ENCODE results near the gene MYCBP. TPM values are rescaled to one million over a fixed set of nuclear protein-coding genes. Genes with fewer than 3 reads are reported as not detected.
"Not testable (repeated sequence)": the region's sequence is repeated elsewhere in the genome, so short reads cannot be mapped to it uniquely, and the experiment has no call there.

Gene MYCBP
- 14.1 TPM for total RNA-seq
- long read RNA-seq, transcript MYCBP-201 (5 exons, 2,818 nt): major isoform, 12 of 12 reads
- long read RNA-seq, partial matches to known transcripts: 0 of 12 reads
- long read RNA-seq, other reads (novel, unspliced or antisense): 0 of 12 reads

- intact Hi-C loops (cut with DNase I): no loop called here
- DNase-seq (peak; percentile 97), ATAC-seq (ENCODE audit: poor library complexity) (peak; percentile 99)
Measured at GRCh38 chr1:38873027-38873969, at the start of gene MYCBP. MYCBP (minus strand) TSS chr1:38873348; CDS start chr1:38873305, 43 bp downstream.

GRCh38 chr1:38919130-38919529 is 46.0 kb upstream of the MYCBP start:
- no peak for ATAC-seq (ENCODE audit: poor library complexity)
- intact Hi-C loops (cut with DNase I): no loop called here
- no peak for DNase-seq

- ATAC-seq (ENCODE audit: poor library complexity): no peak
- DNase-seq: no peak
- intact Hi-C loops (cut with DNase I): no loop called here
Measured at GRCh38 chr1:38918568-38918967, 45.4 kb upstream of the MYCBP start.

- DNase-seq (no peak), ATAC-seq (ENCODE audit: poor library complexity) (no peak)
- intact Hi-C loops (cut with DNase I): no loop called here
Measured at GRCh38 chr1:38917772-38918171, 44.6 kb upstream of the MYCBP start.

- intact Hi-C loops (cut with DNase I): no loop called here
- DNase-seq: no peak
- no peak for ATAC-seq (ENCODE audit: poor library complexity)
Measured at GRCh38 chr1:38917337-38917736, 44.2 kb upstream of the MYCBP start.

GRCh38 chr1:38915352-38915948 is 42.3 kb upstream of the MYCBP start:
- no peak for DNase-seq
- intact Hi-C loops (cut with DNase I): no loop called here
- no peak for ATAC-seq (ENCODE audit: poor library complexity)

- DNase-seq; ATAC-seq (ENCODE audit: poor library complexity); intact Hi-C loops (cut with DNase I): not testable (repeated sequence)
Measured at GRCh38 chr1:38914908-38915307, 41.8 kb upstream of the MYCBP start.

- no peak for ATAC-seq (ENCODE audit: poor library complexity)
Measured at GRCh38 chr1:38908821-38909220, 35.7 kb upstream of the MYCBP start.

GRCh38 chr1:38905985-38906384 is 32.8 kb upstream of the MYCBP start:
- ATAC-seq (ENCODE audit: poor library complexity) (no peak), DNase-seq (no peak)
- intact Hi-C loops (cut with DNase I): no loop called here

More at GRCh38 chr1:38908821-38909220, 35.7 kb upstream of the MYCBP start:
- intact Hi-C loops (cut with DNase I): no loop called here
- DNase-seq: no peak

GRCh38 chr1:38899560-38899959 is 26.4 kb upstream of the MYCBP start:
- intact Hi-C loops (cut with DNase I): no loop called here
- ATAC-seq (ENCODE audit: poor library complexity) (peak; percentile 45), DNase-seq (no peak)

GRCh38 chr1:38898653-38899230 is 25.6 kb upstream of the MYCBP start:
- no peak for DNase-seq
- intact Hi-C loops (cut with DNase I): no loop called here
- no peak for ATAC-seq (ENCODE audit: poor library complexity)

- DNase-seq: no peak
- intact Hi-C loops (cut with DNase I): no loop called here
- ATAC-seq (ENCODE audit: poor library complexity): no peak
Measured at GRCh38 chr1:38896169-38896568, 23.0 kb upstream of the MYCBP start.

GRCh38 chr1:38892976-38893375 is 19.8 kb upstream of the MYCBP start:
- intact Hi-C loops (cut with DNase I): no loop called here
- ATAC-seq (ENCODE audit: poor library complexity) (no peak), DNase-seq (no peak)

GRCh38 chr1:38891753-38892152 is 18.6 kb upstream of the MYCBP start:
- ATAC-seq (ENCODE audit: poor library complexity) (no peak), DNase-seq (no peak)
- intact Hi-C loops (cut with DNase I): no loop called here

- ATAC-seq (ENCODE audit: poor library complexity) (no peak), DNase-seq (no peak)
- intact Hi-C loops (cut with DNase I): no loop called here
Measured at GRCh38 chr1:38889589-38889988, 16.4 kb upstream of the MYCBP start.

GRCh38 chr1:38888423-38889333 is 15.5 kb upstream of the MYCBP start:
- DNase-seq (no peak), ATAC-seq (ENCODE audit: poor library complexity) (no peak)
- intact Hi-C loops (cut with DNase I): no loop called here

- ATAC-seq (ENCODE audit: poor library complexity) (no peak), DNase-seq (no peak)
- intact Hi-C loops (cut with DNase I): no loop called here
Measured at GRCh38 chr1:38885092-38885491, 11.9 kb upstream of the MYCBP start.

- intact Hi-C loops (cut with DNase I): no loop called here
- DNase-seq (no peak), ATAC-seq (ENCODE audit: poor library complexity) (no peak)
Measured at GRCh38 chr1:38881487-38881886, 8.3 kb upstream of the MYCBP start, which contains the start of gene GJA9. GJA9 (minus strand) TSS chr1:38881587; CDS start chr1:38876098, 5,489 bp downstream.

All from Right ventricle myocardium superior (tissue), 1 donor.